Umbilical cord (tissue), 2 donors: ENCODE data around the gene GNAT2. TPM values are rescaled to one million over a fixed set of nuclear protein-coding genes. Genes with fewer than 3 reads are reported as not detected.

Experiments used
- DNase-seq: peaks from one replicate; pipeline ENCODE4 v3.0.0-alpha.2; 2015; ENCODE audit warnings: low spot score
- total RNA-seq: library from RNA; depleted of rRNA; stranded (reverse); fragments of >200 nt; gene quantifications from one replicate; pipeline ENCODE4 v1.2.3, GENCODE V29; 2014; ENCODE audit warnings: low replicate concordance; ENCODE audit not compliant: insufficient read depth

Gene GNAT2
- total RNA-seq, 1 donor from 2014 or later, result not detected

- DNase-seq, result no peak
These were observed 23.2 kb upstream of the GNAT2 start for GRCh38 chr1:109642626-109643025.

GRCh38 chr1:109641861-109642260 is 22.4 kb upstream of the GNAT2 start:
- DNase-seq, result no peak

GRCh38 chr1:109641078-109641740 is 21.8 kb upstream of the GNAT2 start:
- no peak for DNase-seq

GRCh38 chr1:109640285-109640865 is 21.0 kb upstream of the GNAT2 start:
- peak; percentile 53 for DNase-seq

GRCh38 chr1:109639841-109640184 is 20.4 kb upstream of the GNAT2 start:
- DNase-seq, result no peak

GRCh38 chr1:109639063-109639840 is 19.8 kb upstream of the GNAT2 start:
- DNase-seq, result no peak

GRCh38 chr1:109637446-109637845 is 18.0 kb upstream of the GNAT2 start:
- DNase-seq, result no peak

GRCh38 chr1:109636201-109636952 is 17.0 kb upstream of the GNAT2 start:
- peak; percentile 67 for DNase-seq

GRCh38 chr1:109635862-109636200 is 16.4 kb upstream of the GNAT2 start:
- DNase-seq, result no peak

- no peak for DNase-seq
These were observed 15.6 kb upstream of the GNAT2 start for GRCh38 chr1:109634771-109635750.

- no peak for DNase-seq
These were observed 14.9 kb upstream of the GNAT2 start for GRCh38 chr1:109634292-109634691.

GRCh38 chr1:109632671-109633346 is 13.4 kb upstream of the GNAT2 start:
- DNase-seq, result no peak

- DNase-seq, result no peak
These were observed 12.4 kb upstream of the GNAT2 start for GRCh38 chr1:109631513-109632505.

- DNase-seq, result no peak
These were observed 11.6 kb upstream of the GNAT2 start for GRCh38 chr1:109630898-109631512.

GRCh38 chr1:109630081-109630897 is 10.9 kb upstream of the GNAT2 start:
- no peak for DNase-seq

GRCh38 chr1:109629372-109630030 is 10.1 kb upstream of the GNAT2 start:
- DNase-seq, result no peak
